SK-N-DZ (cell line): Measurements from ENCODE around the gene PEPD.

Experiments
- DNase-seq: peaks from one replicate; pipeline ENCODE4 v3.0.0-alpha.2; 2015; ENCODE audit warnings: low spot score

Gene PEPD

GRCh38 chr19:33385956-33386355 lies 135.6 kb downstream of the PEPD start:
- DNase-seq: no peak

GRCh38 chr19:33384983-33385382 lies 136.6 kb downstream of the PEPD start:
- no peak for DNase-seq

- DNase-seq: no peak
Observed at GRCh38 chr19:33383720-33384292, 137.8 kb downstream of the PEPD start.

- no peak for DNase-seq
Observed at GRCh38 chr19:33382982-33383381, 138.6 kb downstream of the PEPD start.

GRCh38 chr19:33382006-33382405 lies 139.6 kb downstream of the PEPD start:
- no peak for DNase-seq

- no peak for DNase-seq
Observed at GRCh38 chr19:33381101-33381500, 140.5 kb downstream of the PEPD start.

- DNase-seq: no peak
Observed at GRCh38 chr19:33379151-33379829, 142.3 kb downstream of the PEPD start.

- DNase-seq: no peak
Observed at GRCh38 chr19:33377586-33378475, 143.8 kb downstream of the PEPD start.

- DNase-seq: no peak
Observed at GRCh38 chr19:33376941-33377557, 144.5 kb downstream of the PEPD start.

- DNase-seq: no peak
Observed at GRCh38 chr19:33376423-33376822, 145.2 kb downstream of the PEPD start.

GRCh38 chr19:33375837-33376159 lies 145.8 kb downstream of the PEPD start:
- no peak for DNase-seq

- no peak for DNase-seq
Observed at GRCh38 chr19:33375156-33375836, 146.3 kb downstream of the PEPD start.

- peak; percentile 22 for DNase-seq
Observed at GRCh38 chr19:33374236-33374714, 147.3 kb downstream of the PEPD start.

GRCh38 chr19:33373453-33374235 lies 147.9 kb downstream of the PEPD start, which contains the start of gene CEBPG:
CEBPG (plus strand) TSS chr19:33373709; CDS start chr19:33379240, 5,531 bp downstream.
- peak; percentile 87 for DNase-seq

- DNase-seq: no peak
Observed at GRCh38 chr19:33370783-33371182, 150.8 kb downstream of the PEPD start.

- DNase-seq: no peak
Observed at GRCh38 chr19:33368074-33368864, 153.3 kb downstream of the PEPD start.

GRCh38 chr19:33366897-33367296 lies 154.7 kb downstream of the PEPD start:
- DNase-seq: no peak

- DNase-seq: no peak
Observed at GRCh38 chr19:33366127-33366526, 155.5 kb downstream of the PEPD start.

- DNase-seq: no peak
Observed at GRCh38 chr19:33365691-33366090, 155.9 kb downstream of the PEPD start.

- no peak for DNase-seq
Observed at GRCh38 chr19:33363476-33363875, 158.1 kb downstream of the PEPD start.
